Astrocyte (in vitro differentiated cells and primary cell): ENCODE results near the gene CEP104.

Experiments
- EZH2 ChIP-seq: IDR thresholded peaks from 2 replicates; pipeline ENCODE4 v1.6.1; 2012; ENCODE audit warnings: mild to moderate bottlenecking, low read length, inconsistent platforms; ENCODE audit not compliant: insufficient read depth
- TF ChIP-seq, protein P1 (sequence below): IDR thresholded peaks from 2 replicates; pipeline ENCODE4 v1.5.1; 2011; ENCODE audit warnings: low read depth, mild to moderate bottlenecking, inconsistent platforms, low read length, moderate library complexity; ENCODE audit not compliant: insufficient read depth

DNA sequence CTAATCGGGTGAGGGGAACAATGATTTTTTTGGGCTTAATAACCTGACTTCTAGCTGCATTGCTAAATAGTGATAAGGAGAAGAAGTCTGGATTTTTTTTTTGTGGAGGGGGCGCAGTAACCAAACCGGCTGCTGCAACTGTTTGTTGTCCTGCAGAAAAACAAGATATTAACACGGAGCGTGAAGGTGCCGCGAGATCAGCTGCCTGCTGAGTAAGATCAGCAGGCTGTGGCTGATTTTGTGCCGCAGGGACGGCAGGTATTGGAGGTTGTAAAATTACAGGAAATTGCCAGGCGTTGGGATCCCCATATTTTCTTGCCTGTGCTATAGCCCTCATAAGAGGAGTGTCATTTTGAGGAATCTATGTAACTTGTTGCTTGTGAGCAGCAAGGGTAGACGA lies 52.0 kb downstream of the CEP104 start:
- TF ChIP-seq, protein P1, sequence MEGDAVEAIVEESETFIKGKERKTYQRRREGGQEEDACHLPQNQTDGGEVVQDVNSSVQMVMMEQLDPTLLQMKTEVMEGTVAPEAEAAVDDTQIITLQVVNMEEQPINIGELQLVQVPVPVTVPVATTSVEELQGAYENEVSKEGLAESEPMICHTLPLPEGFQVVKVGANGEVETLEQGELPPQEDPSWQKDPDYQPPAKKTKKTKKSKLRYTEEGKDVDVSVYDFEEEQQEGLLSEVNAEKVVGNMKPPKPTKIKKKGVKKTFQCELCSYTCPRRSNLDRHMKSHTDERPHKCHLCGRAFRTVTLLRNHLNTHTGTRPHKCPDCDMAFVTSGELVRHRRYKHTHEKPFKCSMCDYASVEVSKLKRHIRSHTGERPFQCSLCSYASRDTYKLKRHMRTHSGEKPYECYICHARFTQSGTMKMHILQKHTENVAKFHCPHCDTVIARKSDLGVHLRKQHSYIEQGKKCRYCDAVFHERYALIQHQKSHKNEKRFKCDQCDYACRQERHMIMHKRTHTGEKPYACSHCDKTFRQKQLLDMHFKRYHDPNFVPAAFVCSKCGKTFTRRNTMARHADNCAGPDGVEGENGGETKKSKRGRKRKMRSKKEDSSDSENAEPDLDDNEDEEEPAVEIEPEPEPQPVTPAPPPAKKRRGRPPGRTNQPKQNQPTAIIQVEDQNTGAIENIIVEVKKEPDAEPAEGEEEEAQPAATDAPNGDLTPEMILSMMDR = no peak
- TF ChIP-seq EZH2 = no peak
